ENCODE data around the gene IP6K2.

IP6K2 gene

DNA sequence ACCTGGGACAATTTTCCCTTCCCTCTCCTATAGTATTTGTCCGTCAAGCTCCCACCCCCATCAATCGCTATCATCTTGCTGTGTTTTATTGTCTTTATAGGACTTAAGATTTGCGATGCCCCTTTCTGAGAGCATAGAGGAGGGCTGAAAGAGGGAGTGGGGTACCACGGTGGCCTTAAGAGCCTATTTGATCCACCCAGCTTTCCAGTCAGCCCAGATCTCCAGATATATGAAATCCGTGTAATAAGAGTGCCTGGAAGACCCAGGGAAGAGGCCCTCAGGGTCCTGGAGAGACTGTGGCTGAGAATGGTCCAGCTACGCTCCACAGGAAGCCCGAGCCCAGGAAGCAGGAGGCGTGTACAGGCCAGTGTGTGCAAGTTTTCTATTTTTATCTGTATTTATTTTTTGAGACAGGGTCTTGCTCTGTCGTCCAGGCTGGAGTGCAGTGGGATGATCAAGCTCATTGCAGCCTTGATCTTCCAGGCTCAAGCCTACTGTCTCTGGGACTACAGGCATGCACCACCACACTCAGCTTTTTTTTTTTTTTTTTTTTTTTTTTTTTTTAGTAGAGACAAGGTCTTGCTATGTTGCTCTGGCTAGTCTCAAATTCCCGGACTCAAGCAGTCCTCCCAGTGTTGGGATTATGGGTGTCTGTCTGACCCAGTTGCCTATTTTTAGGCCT is 30.3 kb downstream of the IP6K2 start:
- peak; percentile 10 for DNase-seq
- Mint-ChIP-seq H3K27me3 (ENCODE audit: low read depth, poor library complexity) (peaks cover 6% of the 10 kb centered on the region), H3K4me3 (peak overlapping the region; percentile 92), H3K4me1 (peaks cover 31% of the 10 kb centered on the region), H3K27ac (peak overlapping the region; percentile 64), H3K36me3 (ENCODE audit: low read depth) (peaks cover 37% of the 10 kb centered on the region), H3K9me3 (no peaks in the 10 kb centered on the region)
- TF ChIP-seq, protein P1, sequence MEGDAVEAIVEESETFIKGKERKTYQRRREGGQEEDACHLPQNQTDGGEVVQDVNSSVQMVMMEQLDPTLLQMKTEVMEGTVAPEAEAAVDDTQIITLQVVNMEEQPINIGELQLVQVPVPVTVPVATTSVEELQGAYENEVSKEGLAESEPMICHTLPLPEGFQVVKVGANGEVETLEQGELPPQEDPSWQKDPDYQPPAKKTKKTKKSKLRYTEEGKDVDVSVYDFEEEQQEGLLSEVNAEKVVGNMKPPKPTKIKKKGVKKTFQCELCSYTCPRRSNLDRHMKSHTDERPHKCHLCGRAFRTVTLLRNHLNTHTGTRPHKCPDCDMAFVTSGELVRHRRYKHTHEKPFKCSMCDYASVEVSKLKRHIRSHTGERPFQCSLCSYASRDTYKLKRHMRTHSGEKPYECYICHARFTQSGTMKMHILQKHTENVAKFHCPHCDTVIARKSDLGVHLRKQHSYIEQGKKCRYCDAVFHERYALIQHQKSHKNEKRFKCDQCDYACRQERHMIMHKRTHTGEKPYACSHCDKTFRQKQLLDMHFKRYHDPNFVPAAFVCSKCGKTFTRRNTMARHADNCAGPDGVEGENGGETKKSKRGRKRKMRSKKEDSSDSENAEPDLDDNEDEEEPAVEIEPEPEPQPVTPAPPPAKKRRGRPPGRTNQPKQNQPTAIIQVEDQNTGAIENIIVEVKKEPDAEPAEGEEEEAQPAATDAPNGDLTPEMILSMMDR (IDR thresholded peaks at IDR 0.05) = no peak

DNA sequence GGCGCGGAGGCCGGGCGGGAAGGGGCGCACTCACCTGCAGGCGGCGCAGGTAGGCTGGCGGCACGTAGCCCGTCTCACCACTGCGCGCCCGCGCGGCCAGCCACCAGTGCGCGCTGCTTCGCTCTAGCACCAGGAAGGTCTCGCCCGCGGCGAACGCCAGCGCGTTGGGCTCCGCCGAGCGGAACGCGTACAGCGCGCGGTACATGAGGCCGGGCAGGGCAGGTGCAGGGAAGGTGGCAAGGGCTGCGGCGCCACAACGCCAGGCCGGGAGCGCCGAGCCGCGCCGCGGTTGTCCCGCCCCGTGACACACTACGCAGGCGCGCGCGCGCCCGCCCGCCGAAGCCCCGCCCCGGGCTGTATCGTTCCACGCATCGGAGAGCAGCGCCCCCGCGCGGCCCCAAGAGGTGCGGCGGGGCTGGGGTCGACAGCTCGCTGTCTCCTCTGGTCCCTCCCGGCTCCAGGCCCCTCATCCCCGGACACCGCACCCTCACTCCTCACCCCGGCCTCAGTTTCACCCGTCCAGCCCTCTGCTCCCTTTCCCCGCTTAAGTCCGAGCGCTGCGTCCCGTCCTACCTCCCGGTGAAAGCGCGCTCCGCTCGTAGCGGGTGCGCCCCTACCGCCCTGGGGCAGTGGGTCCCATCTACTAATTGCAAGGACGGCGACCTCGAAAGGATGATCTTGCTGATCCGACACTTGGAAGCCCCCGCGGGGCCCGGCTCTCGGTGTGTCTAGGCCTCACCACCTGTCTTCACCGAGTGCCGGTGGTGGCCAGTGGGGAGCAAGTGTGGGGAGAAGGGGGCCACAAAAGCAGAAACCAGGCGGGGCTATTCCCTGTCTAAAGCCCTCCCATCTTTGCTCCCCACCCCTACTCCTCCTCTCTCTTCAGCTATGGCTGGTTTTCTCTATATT is 31.2 kb downstream of the IP6K2 start, which contains the start of gene NCKIPSD:
Gene NCKIPSD (minus strand): TSS at position 313 of the 909 bp plus-strand sequence. CDS start 108 bp downstream, at position 205.
- Mint-ChIP-seq H3K4me1 (peaks cover 31% of the 10 kb centered on the region), H3K36me3 (ENCODE audit: low read depth) (peaks cover 33% of the 10 kb centered on the region), H3K27me3 (ENCODE audit: low read depth, poor library complexity) (peaks cover 6% of the 10 kb centered on the region), H3K4me3 (peak within 1 kb of the TSS; percentile 92), H3K27ac (peak within 1 kb of the TSS; percentile 18), H3K9me3 (no peaks in the 10 kb centered on the region)
- TF ChIP-seq, protein P1 (IDR thresholded peaks at IDR 0.05) = peak; percentile 69
- peak; percentile 96 for DNase-seq

DNA sequence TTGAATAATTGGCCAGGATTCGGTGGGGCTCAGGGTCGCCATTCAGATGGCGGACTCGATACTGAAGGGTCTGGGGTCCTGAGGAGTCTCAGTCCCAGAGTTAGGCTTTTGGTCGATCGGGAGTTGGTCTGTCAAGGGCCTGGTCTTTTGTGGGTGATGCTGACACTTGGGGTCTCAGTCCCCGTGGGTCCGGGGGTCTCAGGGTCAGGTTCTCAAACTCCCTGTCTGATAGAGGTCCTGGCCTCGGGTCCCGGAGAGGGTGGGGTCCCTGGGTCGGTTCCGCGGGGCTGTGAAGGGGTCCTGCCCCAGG is 31.8 kb downstream of the IP6K2 start:
- Mint-ChIP-seq H3K4me3 (peak overlapping the region; percentile 92), H3K4me1 (peaks cover 31% of the 10 kb centered on the region), H3K36me3 (ENCODE audit: low read depth) (peaks cover 38% of the 10 kb centered on the region), H3K9me3 (no peaks in the 10 kb centered on the region), H3K27ac (no peak overlapping the region), H3K27me3 (ENCODE audit: low read depth, poor library complexity) (peaks cover 6% of the 10 kb centered on the region)
- DNase-seq = no peak
- TF ChIP-seq, protein P1 (IDR thresholded peaks at IDR 0.05) = no peak

DNA sequence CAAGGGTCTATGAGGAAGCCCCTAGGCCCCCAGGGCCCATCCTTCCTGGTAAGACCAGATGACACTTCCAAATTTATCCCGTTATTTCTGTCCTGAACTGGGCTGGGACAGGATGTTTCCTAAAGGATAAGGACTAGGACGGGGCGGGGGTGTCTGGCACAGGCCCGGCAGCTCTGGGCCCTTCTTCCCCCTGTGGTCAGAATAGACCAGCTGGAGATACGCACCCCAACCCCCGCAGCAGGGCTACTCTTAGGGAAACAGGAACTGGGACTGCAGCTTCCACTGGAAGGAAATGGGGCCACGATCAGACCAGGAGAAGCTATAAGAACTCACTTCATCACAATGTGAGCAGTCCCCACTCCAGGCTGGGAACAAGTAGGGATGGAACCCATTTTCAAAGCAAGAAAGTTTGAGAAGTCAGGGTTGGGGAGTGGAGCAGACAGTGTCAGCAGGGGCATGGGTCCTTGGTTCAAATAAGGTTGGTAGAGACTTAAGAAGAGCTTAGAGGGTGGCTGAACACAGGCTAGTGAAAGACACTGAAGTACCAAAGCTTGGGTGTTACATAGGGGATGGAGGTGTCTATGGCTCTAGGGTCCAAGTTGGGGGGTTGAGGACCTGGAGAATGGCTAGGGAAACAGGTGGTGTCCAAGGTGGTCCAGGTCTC is 32.4 kb downstream of the IP6K2 start:
- H3K4me3 Mint-ChIP-seq = peak overlapping the region; percentile 92
- H3K27ac Mint-ChIP-seq = no peak overlapping the region
- H3K27me3 Mint-ChIP-seq (ENCODE audit: low read depth, poor library complexity) = peaks cover 6% of the 10 kb centered on the region
- peaks cover 31% of the 10 kb centered on the region for H3K4me1 Mint-ChIP-seq
- no peak for DNase-seq
- peaks cover 36% of the 10 kb centered on the region for H3K36me3 Mint-ChIP-seq (ENCODE audit: low read depth)
- TF ChIP-seq, protein P1 (IDR thresholded peaks at IDR 0.05) = no peak
- H3K9me3 Mint-ChIP-seq = no peaks in the 10 kb centered on the region

DNA sequence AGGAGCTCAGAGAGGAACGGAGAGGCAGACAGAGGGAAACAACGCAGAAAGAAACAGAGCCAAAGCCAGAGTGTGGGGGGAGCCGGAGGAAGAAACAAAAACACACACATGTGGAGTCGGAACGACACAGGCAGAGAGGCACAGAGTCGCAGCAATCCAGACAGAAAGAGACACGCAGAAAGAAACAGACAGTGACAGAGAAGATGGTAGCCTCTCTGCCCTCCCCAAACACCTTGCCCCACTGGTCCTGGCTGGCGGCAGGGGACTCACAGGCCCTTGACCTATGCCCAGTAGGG is 33.0 kb downstream of the IP6K2 start:
- H3K9me3 Mint-ChIP-seq = no peaks in the 10 kb centered on the region
- TF ChIP-seq, protein P1 (IDR thresholded peaks at IDR 0.05) = no peak
- peak overlapping the region; percentile 13 for H3K27ac Mint-ChIP-seq
- H3K4me1 Mint-ChIP-seq = peaks cover 31% of the 10 kb centered on the region
- peak overlapping the region; percentile 92 for H3K4me3 Mint-ChIP-seq
- no peak for DNase-seq
- H3K27me3 Mint-ChIP-seq (ENCODE audit: low read depth, poor library complexity) = peaks cover 6% of the 10 kb centered on the region
- H3K36me3 Mint-ChIP-seq (ENCODE audit: low read depth) = peaks cover 35% of the 10 kb centered on the region

All from nephron progenitor cell (in vitro differentiated cells).